HG03565 (cell line): ENCODE data around the gene APIP.

Source experiments
- ATAC-seq: cut with Tn5 transposase; IDR thresholded peaks from one replicate; pipeline ENCODE4 v1.9.1; 2021; ENCODE audit warnings: mild to moderate bottlenecking, moderate library complexity; ENCODE audit not compliant: unreplicated experiment

The APIP gene

GRCh38 chr11:34844463-34845112 is 71.6 kb downstream of the APIP start:
- ATAC-seq: no peak

DNA sequence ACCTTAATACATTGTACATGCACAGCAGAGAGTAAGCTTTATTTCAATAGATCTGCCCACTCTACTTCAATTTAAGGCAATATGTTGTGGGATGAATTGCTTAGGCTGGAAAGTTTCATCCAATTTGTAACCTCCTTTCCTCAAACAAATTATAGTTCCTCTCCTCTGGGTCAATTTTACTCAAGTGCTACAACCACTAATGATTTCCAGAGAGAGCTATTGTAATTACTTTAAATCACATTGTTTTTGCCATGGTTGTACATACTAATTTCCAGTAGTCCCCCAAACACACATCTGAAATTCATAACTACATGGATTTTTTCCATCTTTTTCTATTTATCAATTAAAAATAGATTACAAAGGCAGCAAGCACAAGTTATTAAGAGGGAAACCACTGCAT is 72.9 kb downstream of the APIP start:
- ATAC-seq: no peak

DNA sequence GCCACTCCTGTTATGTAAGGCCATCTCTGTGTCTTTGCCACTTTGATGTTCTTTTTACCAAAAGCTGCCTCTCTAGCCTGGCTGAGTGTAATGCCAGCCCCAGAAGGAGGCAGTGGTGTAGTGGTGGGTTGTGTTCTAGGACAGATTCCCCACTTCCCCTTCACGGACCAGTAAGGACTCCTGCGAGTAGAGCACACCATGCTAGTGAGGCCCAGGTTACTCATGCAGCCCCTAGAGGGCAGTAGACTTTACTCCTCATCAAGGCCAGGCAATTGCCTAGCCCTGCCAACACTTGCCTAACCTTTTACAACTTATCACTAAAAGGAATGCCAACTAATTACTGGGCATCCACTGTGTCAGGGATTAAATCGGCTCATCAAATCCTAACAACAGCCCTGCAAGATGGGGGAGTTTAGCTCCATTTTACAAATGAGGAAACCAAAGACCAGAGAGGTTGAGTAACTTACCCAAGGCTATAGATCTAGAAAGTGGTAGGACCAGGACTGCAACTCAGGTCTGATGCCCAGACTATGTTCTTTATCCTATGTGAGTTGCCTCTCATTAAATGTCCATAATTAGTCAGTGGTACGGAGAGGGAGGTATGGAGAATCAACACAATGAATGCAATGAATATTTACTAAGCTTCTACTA is 75.3 kb downstream of the APIP start:
- no peak for ATAC-seq

GRCh38 chr11:34839969-34840368 is 76.2 kb downstream of the APIP start:
- ATAC-seq: no peak

GRCh38 chr11:34836958-34837856 is 79.0 kb downstream of the APIP start:
- no peak for ATAC-seq

GRCh38 chr11:34833602-34834001 is 82.6 kb downstream of the APIP start:
- ATAC-seq: no peak
